Epithelial cell of prostate (primary cell): Measurements from ENCODE around the gene SLC1A7.

Source experiments
- DNase-seq: peaks from one replicate; pipeline ENCODE4 v3.0.0-alpha.2; 2011; ENCODE audit warnings: low read depth, low spot score
- H3K27ac ChIP-seq: fragments of 450-650 bp; 2 replicates; pipeline ENCODE4 v1.5.1; 2017; ENCODE audit warnings: mild to moderate bottlenecking

SLC1A7 gene

GRCh38 chr1:53066891-53067738 lies 75.3 kb downstream of the SLC1A7 start:
- H3K27ac ChIP-seq = no peak overlapping the region
- no peak for DNase-seq

- DNase-seq = no peak
- H3K27ac ChIP-seq = no peak overlapping the region
These were observed 76.0 kb downstream of the SLC1A7 start for GRCh38 chr1:53066488-53066887.

GRCh38 chr1:53065391-53065790 lies 77.0 kb downstream of the SLC1A7 start:
- no peak overlapping the region for H3K27ac ChIP-seq
- no peak for DNase-seq

- H3K27ac ChIP-seq = no peak overlapping the region
- DNase-seq = no peak
These were observed 78.5 kb downstream of the SLC1A7 start for GRCh38 chr1:53063744-53064515.

GRCh38 chr1:53062708-53063591 lies 79.5 kb downstream of the SLC1A7 start:
- no peak overlapping the region for H3K27ac ChIP-seq

GRCh38 chr1:53061859-53062707 lies 80.4 kb downstream of the SLC1A7 start, which contains the start of gene PODN:
TSS of gene PODN (plus strand) at chr1:53062213. CDS start at chr1:53069856, 7,643 bp downstream.
- no peak within 1 kb of the TSS for H3K27ac ChIP-seq

More at GRCh38 chr1:53062708-53063591, 79.5 kb downstream of the SLC1A7 start:
- DNase-seq = no peak

GRCh38 chr1:53061123-53061858 lies 81.1 kb downstream of the SLC1A7 start:
- DNase-seq = no peak
- no peak overlapping the region for H3K27ac ChIP-seq

More at GRCh38 chr1:53061859-53062707, 80.4 kb downstream of the SLC1A7 start, which contains the start of gene PODN:
- DNase-seq = no peak

GRCh38 chr1:53060579-53060978 lies 81.9 kb downstream of the SLC1A7 start:
- no peak overlapping the region for H3K27ac ChIP-seq
- DNase-seq = no peak

GRCh38 chr1:53057127-53057526 lies 85.3 kb downstream of the SLC1A7 start:
- no peak for DNase-seq

GRCh38 chr1:53051676-53052075 lies 90.8 kb downstream of the SLC1A7 start:
- DNase-seq = no peak
- H3K27ac ChIP-seq = no peak overlapping the region

More at GRCh38 chr1:53057127-53057526, 85.3 kb downstream of the SLC1A7 start:
- no peak overlapping the region for H3K27ac ChIP-seq

GRCh38 chr1:53050310-53050709 lies 92.1 kb downstream of the SLC1A7 start:
- DNase-seq = no peak
- no peak overlapping the region for H3K27ac ChIP-seq

GRCh38 chr1:53049574-53049967 lies 92.9 kb downstream of the SLC1A7 start:
- no peak overlapping the region for H3K27ac ChIP-seq
- no peak for DNase-seq

GRCh38 chr1:53048960-53049573 lies 93.4 kb downstream of the SLC1A7 start:
- H3K27ac ChIP-seq = no peak overlapping the region
- no peak for DNase-seq

GRCh38 chr1:53047737-53048736 lies 94.4 kb downstream of the SLC1A7 start:
- peak; percentile 48 for DNase-seq
- H3K27ac ChIP-seq = no peak overlapping the region

- no peak for DNase-seq
- H3K27ac ChIP-seq = no peak overlapping the region
These were observed 95.5 kb downstream of the SLC1A7 start for GRCh38 chr1:53046930-53047329.

GRCh38 chr1:53044926-53045325 lies 97.5 kb downstream of the SLC1A7 start:
- no peak overlapping the region for H3K27ac ChIP-seq
- no peak for DNase-seq

- no peak for DNase-seq
- no peak overlapping the region for H3K27ac ChIP-seq
These were observed 99.2 kb downstream of the SLC1A7 start for GRCh38 chr1:53043271-53043670.
